HG03103 (cell line): Measurements from ENCODE around the gene PEF1.
"Not testable (repeated sequence)": the region's sequence is repeated elsewhere in the genome, so short reads cannot be mapped to it uniquely, and the experiment has no call there.

Source experiments
- ATAC-seq: cut with Tn5 transposase; IDR thresholded peaks from one replicate; pipeline ENCODE4 v1.9.1; 2021; ENCODE audit warnings: low read depth; ENCODE audit not compliant: unreplicated experiment

Gene PEF1

GRCh38 chr1:31587328-31587699 is 57.4 kb downstream of the PEF1 start:
- ATAC-seq = not testable (repeated sequence)

GRCh38 chr1:31586376-31587327 is 58.0 kb downstream of the PEF1 start:
- ATAC-seq = no peak

GRCh38 chr1:31585736-31586365 is 58.8 kb downstream of the PEF1 start:
- ATAC-seq = no peak

GRCh38 chr1:31584869-31585735 is 59.6 kb downstream of the PEF1 start:
- no peak for ATAC-seq

GRCh38 chr1:31583995-31584868 is 60.4 kb downstream of the PEF1 start:
- ATAC-seq = no peak

- ATAC-seq = no peak
Observed at GRCh38 chr1:31583082-31583994, 61.3 kb downstream of the PEF1 start.

- ATAC-seq = no peak
Observed at GRCh38 chr1:31581821-31582810, 62.6 kb downstream of the PEF1 start.

GRCh38 chr1:31580891-31581603 is 63.6 kb downstream of the PEF1 start:
- no peak for ATAC-seq

GRCh38 chr1:31580513-31580870 is 64.2 kb downstream of the PEF1 start:
- ATAC-seq = no peak
